Natural killer cell (primary cell): ENCODE measurements around the gene JAKMIP1. TPM values are rescaled to one million over a fixed set of nuclear protein-coding genes. Genes with fewer than 3 reads are reported as not detected.

Experiments
- ATAC-seq, 3 donors: fragments of 150-1000 bp in 2 of 3; fragments of 200-7000 bp in 1 of 3; cut with Tn5 transposase; 1 replicate in 1 of 3; 2 replicates in 2 of 3; pipeline ENCODE4 v1.10.0; 2021; ENCODE audit warnings: mild to moderate bottlenecking in 2 of 3, moderate library complexity in 2 of 3
- DNase-seq, 2 donors: peaks; one replicate each; pipeline versions ENCODE4 v3.0.0 to v3.0.0-alpha.2; 2013 to 2021; ENCODE audit warnings: mixed read lengths in 1 of 2
- H3K27ac ChIP-seq: one replicate; pipeline ENCODE4 v1.5.1; 2013; ENCODE audit warnings: mild to moderate bottlenecking, low read length
- H3K27me3 ChIP-seq: one replicate; pipeline ENCODE4 v1.6.1; 2013; ENCODE audit warnings: low read length; ENCODE audit not compliant: control insufficient read depth, insufficient read depth
- H3K36me3 ChIP-seq: one replicate; pipeline ENCODE4 v1.6.1; 2013; ENCODE audit warnings: low read length; ENCODE audit not compliant: control insufficient read depth, insufficient read depth
- H3K4me1 ChIP-seq: one replicate; pipeline ENCODE4 v1.6.1; 2013; ENCODE audit warnings: low read length; ENCODE audit not compliant: control insufficient read depth, insufficient read depth
- H3K4me3 ChIP-seq: one replicate; pipeline ENCODE4 v1.5.1; 2013; ENCODE audit warnings: low read length
- H3K9me3 ChIP-seq: one replicate; pipeline ENCODE4 v1.6.1; 2013; ENCODE audit warnings: low read length; ENCODE audit not compliant: control insufficient read depth, insufficient read depth
- H3K27ac Mint-ChIP-seq, 2 donors: one replicate each; pipeline ENCODE4 v1.8.0; 2022; ENCODE audit warnings: mild to moderate bottlenecking in 2 of 2, mixed read lengths in 2 of 2, moderate library complexity in 1 of 2
- H3K27me3 Mint-ChIP-seq, 2 donors: one replicate each; pipeline ENCODE4 v1.8.0; 2022; ENCODE audit warnings: low read depth in 2 of 2, mixed read lengths in 2 of 2
- H3K36me3 Mint-ChIP-seq: one replicate; pipeline ENCODE4 v1.8.0; 2022; ENCODE audit warnings: mixed read lengths
- H3K4me1 Mint-ChIP-seq, 2 donors: one replicate each; pipeline ENCODE4 v1.8.0; 2022; ENCODE audit warnings: mixed read lengths in 2 of 2
- H3K4me3 Mint-ChIP-seq: one replicate; pipeline ENCODE4 v1.8.0; 2022; ENCODE audit warnings: mild to moderate bottlenecking, moderate library complexity, mixed read lengths
- H3K9me3 Mint-ChIP-seq, 2 donors: one replicate each; pipeline ENCODE4 v1.8.0; 2022; ENCODE audit warnings: mixed read lengths in 2 of 2
- WGBS: methylation state at CpG from one replicate; pipeline ENCODE4 v1.1.7; 2013; ENCODE audit warnings: missing lambda C conversion rate; ENCODE audit not compliant: insufficient coverage; 5-methylcytosine and 5-hydroxymethylcytosine counted together
- intact Hi-C: fragments of 100-400 bp; cut with micrococcal nuclease; formaldehyde crosslinking; loops from one replicate; pipeline ENCODE4 v1.14.2; 2022
- total RNA-seq, 4 donors: library from RNA; stranded (reverse); fragments of 120-200 nt in 1 of 4; gene quantifications; one replicate each; pipeline versions ENCODE4 v1.2.3 to v1.2.4, GENCODE V29; 2013 to 2022
- TF ChIP-seq, protein P1 (sequence below): fragments of 200-600 bp; IDR thresholded peaks from one replicate; pipeline ENCODE4 v1.8.0; 2022; ENCODE audit warnings: antibody characterized with exemption

The JAKMIP1 gene
- total RNA-seq, 3 donors from 2014 or later (not counting 1 experiment from before 2014, with no cell fraction given) = 8.8 to 21.8 (median 16.4) TPM

DNA sequence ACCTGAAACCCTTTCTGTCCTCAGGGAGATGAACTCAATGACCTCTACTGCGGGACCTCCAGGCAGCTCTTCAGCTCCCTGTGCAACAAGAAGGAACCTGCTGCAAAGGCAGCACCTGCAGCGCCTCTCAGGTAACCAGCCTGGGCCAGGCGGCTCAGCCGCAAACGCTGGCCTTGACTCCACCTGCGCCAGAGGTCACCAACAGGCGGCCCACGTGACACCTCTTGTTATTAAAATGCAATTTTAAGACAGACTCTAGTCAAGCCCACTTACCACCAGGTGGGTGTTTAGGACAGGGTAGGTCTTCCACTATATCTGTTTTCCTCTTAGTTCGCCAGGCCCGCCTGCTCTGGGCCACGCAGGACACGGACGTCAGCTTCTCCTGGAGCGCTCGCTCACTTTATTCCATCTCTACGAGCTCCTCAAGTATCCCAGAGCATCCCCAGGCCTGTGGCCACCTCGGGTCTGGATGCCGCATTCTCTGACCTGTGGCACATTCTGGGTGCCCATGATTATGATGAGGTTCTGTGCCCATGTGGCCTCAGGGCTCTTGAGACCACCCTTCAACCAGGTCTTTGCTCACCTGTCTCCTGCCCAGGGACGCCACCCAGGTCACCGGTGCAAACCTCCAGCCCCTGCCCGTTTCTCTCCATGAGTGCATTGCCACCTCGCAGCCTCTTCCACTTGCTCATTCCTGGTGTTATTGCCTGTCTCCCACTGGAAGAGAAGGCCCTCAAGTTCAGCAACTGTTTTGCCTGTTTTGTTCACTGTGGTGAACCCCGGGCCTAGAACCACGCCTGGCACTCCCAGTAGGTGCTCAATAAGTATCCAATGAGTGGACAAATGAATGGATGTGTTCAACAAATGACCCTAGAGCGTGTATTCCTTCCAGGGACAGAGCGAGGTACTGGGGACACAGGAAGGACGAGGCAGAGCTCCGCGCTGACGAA is 32.8 kb upstream of the JAKMIP1 start:
- Histone ChIP-seq H3K36me3 (no peaks in the 10 kb centered on the region), H3K9me3 (no peaks in the 10 kb centered on the region), H3K27ac (no peak overlapping the region), H3K4me1 (no peaks in the 10 kb centered on the region), H3K27me3 (no peaks in the 10 kb centered on the region), H3K4me3 (no peak overlapping the region)
- Mint-ChIP-seq H3K27me3 (peaks cover 0 to 7% of the 10 kb centered on the region in 2 donors), H3K4me1 (no peaks in the 10 kb centered on the region), H3K27ac (no peak overlapping the region), H3K4me3 (no peak overlapping the region), H3K36me3 (no peaks in the 10 kb centered on the region), H3K9me3 (no peaks in the 10 kb centered on the region)
- intact Hi-C loops = no loop called here
- WGBS = 90% methylated on average over 30 of the region's 30 CpGs
- ATAC-seq = no peak
- TF ChIP-seq, protein P1, sequence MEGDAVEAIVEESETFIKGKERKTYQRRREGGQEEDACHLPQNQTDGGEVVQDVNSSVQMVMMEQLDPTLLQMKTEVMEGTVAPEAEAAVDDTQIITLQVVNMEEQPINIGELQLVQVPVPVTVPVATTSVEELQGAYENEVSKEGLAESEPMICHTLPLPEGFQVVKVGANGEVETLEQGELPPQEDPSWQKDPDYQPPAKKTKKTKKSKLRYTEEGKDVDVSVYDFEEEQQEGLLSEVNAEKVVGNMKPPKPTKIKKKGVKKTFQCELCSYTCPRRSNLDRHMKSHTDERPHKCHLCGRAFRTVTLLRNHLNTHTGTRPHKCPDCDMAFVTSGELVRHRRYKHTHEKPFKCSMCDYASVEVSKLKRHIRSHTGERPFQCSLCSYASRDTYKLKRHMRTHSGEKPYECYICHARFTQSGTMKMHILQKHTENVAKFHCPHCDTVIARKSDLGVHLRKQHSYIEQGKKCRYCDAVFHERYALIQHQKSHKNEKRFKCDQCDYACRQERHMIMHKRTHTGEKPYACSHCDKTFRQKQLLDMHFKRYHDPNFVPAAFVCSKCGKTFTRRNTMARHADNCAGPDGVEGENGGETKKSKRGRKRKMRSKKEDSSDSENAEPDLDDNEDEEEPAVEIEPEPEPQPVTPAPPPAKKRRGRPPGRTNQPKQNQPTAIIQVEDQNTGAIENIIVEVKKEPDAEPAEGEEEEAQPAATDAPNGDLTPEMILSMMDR = no peak
- no peak for DNase-seq

DNA sequence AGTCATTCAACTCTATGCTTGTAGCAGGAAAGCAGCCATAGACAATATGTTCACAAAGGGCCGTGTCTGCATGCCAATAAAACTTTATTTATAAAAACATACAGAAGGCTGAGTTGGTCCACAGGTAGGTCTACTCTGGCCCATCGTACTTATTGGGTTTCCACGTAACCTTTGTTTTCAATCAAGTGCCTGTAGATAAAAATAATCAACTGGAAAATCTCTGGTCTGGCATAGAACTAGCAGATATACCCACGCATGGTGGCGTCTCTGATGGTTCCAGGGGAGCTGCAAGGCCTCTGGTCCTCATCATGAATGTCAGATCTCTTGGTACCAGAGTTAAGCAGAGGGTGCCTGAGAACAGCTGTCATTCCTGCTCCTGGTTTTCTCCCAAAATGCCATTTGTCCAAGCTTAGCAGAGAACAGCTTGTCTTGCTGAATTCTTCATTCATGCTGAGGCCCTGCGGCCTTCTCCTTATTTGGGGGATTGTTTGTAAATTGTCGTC is 31.4 kb upstream of the JAKMIP1 start:
- Histone ChIP-seq H3K27me3 (no peaks in the 10 kb centered on the region), H3K4me3 (no peak overlapping the region), H3K27ac (no peak overlapping the region), H3K4me1 (no peaks in the 10 kb centered on the region), H3K36me3 (no peaks in the 10 kb centered on the region), H3K9me3 (no peaks in the 10 kb centered on the region)
- no peaks in the 10 kb centered on the region for H3K4me1 Mint-ChIP-seq
- intact Hi-C loops = no loop called here
- H3K27me3 Mint-ChIP-seq = peaks cover 1 to 7% of the 10 kb centered on the region in 2 donors
- TF ChIP-seq, protein P1 = no peak
- 97% methylated on average over 6 of the region's 7 CpGs for WGBS
- no peak overlapping the region for H3K27ac Mint-ChIP-seq
- no peak for ATAC-seq
- no peaks in the 10 kb centered on the region for H3K9me3 Mint-ChIP-seq
- no peak for DNase-seq
- no peak overlapping the region for H3K4me3 Mint-ChIP-seq
- H3K36me3 Mint-ChIP-seq = no peaks in the 10 kb centered on the region

DNA sequence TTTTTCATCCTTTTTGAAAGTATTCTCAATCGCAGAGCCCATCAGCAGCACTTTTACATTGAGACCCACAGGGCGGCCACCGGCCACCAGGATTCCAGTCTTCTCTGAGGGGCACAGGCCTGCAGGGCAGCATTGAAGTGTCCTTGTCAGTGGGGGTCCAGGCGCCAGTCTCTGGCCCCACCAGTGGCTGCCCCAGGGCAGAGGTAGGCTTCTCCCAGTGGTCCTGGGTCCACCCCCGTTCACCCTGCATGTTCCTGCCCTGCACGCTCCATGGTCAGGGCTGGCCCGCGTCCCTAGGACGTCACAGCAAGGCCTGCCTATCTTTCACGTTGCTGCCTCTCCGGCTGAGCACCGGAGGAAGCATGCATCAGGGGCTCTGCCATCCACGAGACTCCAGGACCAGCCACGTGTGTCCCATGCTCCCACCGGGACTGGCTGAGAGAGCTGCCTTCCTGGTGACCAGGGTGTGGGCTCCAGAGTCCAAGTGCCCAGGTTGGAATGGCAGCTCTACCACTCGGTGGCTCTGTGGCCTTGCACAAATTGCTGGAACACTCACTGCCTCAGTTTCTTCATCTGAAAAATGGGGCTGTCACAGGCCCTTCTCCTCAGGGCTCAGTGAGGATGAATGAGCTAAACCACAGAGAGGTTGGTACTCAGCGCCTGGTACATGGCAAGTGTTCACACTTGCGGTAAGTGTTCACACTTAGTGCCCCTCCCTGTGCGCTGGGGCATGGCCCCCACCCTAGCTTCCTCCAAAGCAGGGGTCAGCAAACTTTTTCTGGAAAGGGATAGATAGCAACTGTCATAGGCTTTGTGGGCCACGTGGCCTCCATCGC is 30.7 kb upstream of the JAKMIP1 start:
- 85% methylated on average over 21 of the region's 21 CpGs for WGBS
- Histone ChIP-seq H3K4me1 (no peaks in the 10 kb centered on the region), H3K36me3 (no peaks in the 10 kb centered on the region), H3K4me3 (no peak overlapping the region), H3K27ac (no peak overlapping the region), H3K27me3 (no peaks in the 10 kb centered on the region), H3K9me3 (no peaks in the 10 kb centered on the region)
- DNase-seq (no peak), ATAC-seq (no peak)
- Mint-ChIP-seq H3K27ac (no peak overlapping the region), H3K36me3 (no peaks in the 10 kb centered on the region), H3K4me3 (no peak overlapping the region), H3K27me3 (peaks cover 4 to 8% of the 10 kb centered on the region in 2 donors), H3K4me1 (no peaks in the 10 kb centered on the region), H3K9me3 (no peaks in the 10 kb centered on the region)
- TF ChIP-seq, protein P1 = no peak
- intact Hi-C loops = no loop called here
